OCI-LY3 (cell line): ENCODE measurements around the gene LHFPL3.
A peak's percentile ranks its signal among the peaks of the same experiment; 100 is the strongest.

Experiments used
- H2AFZ ChIP-seq: fragments of 200-600, 300-600 bp; shearing (Covaris generic); 2 replicates; pipeline ENCODE4 v1.6.0; 2014; ENCODE audit warnings: antibody characterized with exemption, low read depth, low read length
- H3K27ac ChIP-seq: fragments of 200-600, 300-600 bp; sonication (generic); 2 replicates; pipeline ENCODE4 v1.5.1; 2014; ENCODE audit warnings: mild to moderate bottlenecking, low read length, moderate library complexity, mixed read lengths
- H3K27me3 ChIP-seq: fragments of 200-600, 300-600 bp; sonication (generic); 2 replicates; pipeline ENCODE4 v1.6.1; 2014; ENCODE audit warnings: low read depth, low read length, mixed read lengths
- H3K36me3 ChIP-seq: fragments of 200-600, 300-600 bp; sonication (generic); replicated peaks from 2 replicates; pipeline ENCODE3; 2014; ENCODE audit warnings: low read depth, low read length, mixed read lengths
- H3K4me1 ChIP-seq: fragments of 300-600, 200-600 bp; sonication (generic); 2 replicates; pipeline ENCODE4 v1.6.1; 2014; ENCODE audit warnings: low read length, mixed read lengths
- H3K4me2 ChIP-seq: fragments of 200-600, 300-600 bp; sonication (generic); 2 replicates; pipeline ENCODE4 v1.6.1; 2014; ENCODE audit warnings: low read length, mixed read lengths
- H3K4me3 ChIP-seq: fragments of 300-600, 200-600 bp; sonication (generic); 2 replicates; pipeline ENCODE4 v1.5.1; 2014; ENCODE audit warnings: antibody characterized with exemption, mild to moderate bottlenecking, low read length, moderate library complexity
- H3K79me2 ChIP-seq: fragments of 300-600, 200-600 bp; shearing (Covaris generic); 2 replicates; pipeline ENCODE4 v1.6.1; 2014; ENCODE audit warnings: mild to moderate bottlenecking, low read length, mixed read lengths
- H3K9ac ChIP-seq: fragments of 300-600, 200-600 bp; shearing (Covaris generic); 2 replicates; pipeline ENCODE4 v1.6.0; 2014; ENCODE audit warnings: mild to moderate bottlenecking, low read length, moderate library complexity
- H3K9me3 ChIP-seq: fragments of 200-600, 300-600 bp; shearing (Covaris generic); 2 replicates; pipeline ENCODE4 v1.6.1; 2014; ENCODE audit warnings: low read length, mixed read lengths; ENCODE audit not compliant: insufficient read depth
- H4K20me1 ChIP-seq: fragments of 200-600, 300-600 bp; sonication (generic); 2 replicates; pipeline ENCODE4 v1.6.1; 2016; ENCODE audit warnings: low read length, mixed read lengths; ENCODE audit not compliant: insufficient read depth
- EZH2phosphoT487 ChIP-seq: fragments of 200-600 bp; shearing (Covaris generic); IDR thresholded peaks from 2 replicates; pipeline ENCODE4 v1.6.1; 2018; ENCODE audit warnings: antibody characterized with exemption, mixed run types, low read depth
- TF ChIP-seq, protein P1 (sequence below): fragments of 200-600, 300-600 bp; sonication (generic); IDR thresholded peaks from 2 replicates; pipeline ENCODE4 v1.5.1; 2014; ENCODE audit warnings: antibody characterized with exemption, low read length, low read depth

The LHFPL3 gene

DNA sequence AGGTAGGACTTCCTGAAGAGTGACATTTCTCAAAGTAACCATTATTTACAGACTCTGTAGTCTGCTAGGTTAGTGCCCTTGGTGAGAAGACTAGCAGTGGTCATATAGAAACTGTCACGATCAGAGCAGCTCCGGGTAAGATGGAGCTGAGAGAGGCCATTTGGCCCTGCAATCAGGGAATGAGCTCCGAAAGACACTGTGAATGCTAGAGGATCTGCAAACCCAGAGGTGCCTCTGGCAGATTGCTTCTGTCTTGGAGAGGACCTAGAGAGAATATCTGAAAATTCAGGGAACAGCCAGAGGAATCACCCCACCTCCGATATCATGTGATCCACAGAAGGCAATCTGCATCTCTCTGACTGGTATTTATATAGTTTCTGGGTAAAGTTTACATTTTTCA is 438.7 kb downstream of the LHFPL3 start:
- Histone ChIP-seq H3K4me1 (peaks cover 4% of the 10 kb centered on the region), H3K4me3 (no peak overlapping the region), H3K27ac (no peak overlapping the region), H3K79me2 (no peaks in the 10 kb centered on the region), H4K20me1 (no peaks in the 10 kb centered on the region), H3K9me3 (no peaks in the 10 kb centered on the region), H3K36me3 (no peaks in the 10 kb centered on the region), H3K27me3 (no peaks in the 10 kb centered on the region), H3K9ac (no peak overlapping the region), H2AFZ (no peak overlapping the region), H3K4me2 (no peak overlapping the region; the same call in 1 of the 2 replicates)
- TF ChIP-seq EZH2phosphoT487 = no peak
- TF ChIP-seq, protein P1, sequence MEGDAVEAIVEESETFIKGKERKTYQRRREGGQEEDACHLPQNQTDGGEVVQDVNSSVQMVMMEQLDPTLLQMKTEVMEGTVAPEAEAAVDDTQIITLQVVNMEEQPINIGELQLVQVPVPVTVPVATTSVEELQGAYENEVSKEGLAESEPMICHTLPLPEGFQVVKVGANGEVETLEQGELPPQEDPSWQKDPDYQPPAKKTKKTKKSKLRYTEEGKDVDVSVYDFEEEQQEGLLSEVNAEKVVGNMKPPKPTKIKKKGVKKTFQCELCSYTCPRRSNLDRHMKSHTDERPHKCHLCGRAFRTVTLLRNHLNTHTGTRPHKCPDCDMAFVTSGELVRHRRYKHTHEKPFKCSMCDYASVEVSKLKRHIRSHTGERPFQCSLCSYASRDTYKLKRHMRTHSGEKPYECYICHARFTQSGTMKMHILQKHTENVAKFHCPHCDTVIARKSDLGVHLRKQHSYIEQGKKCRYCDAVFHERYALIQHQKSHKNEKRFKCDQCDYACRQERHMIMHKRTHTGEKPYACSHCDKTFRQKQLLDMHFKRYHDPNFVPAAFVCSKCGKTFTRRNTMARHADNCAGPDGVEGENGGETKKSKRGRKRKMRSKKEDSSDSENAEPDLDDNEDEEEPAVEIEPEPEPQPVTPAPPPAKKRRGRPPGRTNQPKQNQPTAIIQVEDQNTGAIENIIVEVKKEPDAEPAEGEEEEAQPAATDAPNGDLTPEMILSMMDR = no peak

DNA sequence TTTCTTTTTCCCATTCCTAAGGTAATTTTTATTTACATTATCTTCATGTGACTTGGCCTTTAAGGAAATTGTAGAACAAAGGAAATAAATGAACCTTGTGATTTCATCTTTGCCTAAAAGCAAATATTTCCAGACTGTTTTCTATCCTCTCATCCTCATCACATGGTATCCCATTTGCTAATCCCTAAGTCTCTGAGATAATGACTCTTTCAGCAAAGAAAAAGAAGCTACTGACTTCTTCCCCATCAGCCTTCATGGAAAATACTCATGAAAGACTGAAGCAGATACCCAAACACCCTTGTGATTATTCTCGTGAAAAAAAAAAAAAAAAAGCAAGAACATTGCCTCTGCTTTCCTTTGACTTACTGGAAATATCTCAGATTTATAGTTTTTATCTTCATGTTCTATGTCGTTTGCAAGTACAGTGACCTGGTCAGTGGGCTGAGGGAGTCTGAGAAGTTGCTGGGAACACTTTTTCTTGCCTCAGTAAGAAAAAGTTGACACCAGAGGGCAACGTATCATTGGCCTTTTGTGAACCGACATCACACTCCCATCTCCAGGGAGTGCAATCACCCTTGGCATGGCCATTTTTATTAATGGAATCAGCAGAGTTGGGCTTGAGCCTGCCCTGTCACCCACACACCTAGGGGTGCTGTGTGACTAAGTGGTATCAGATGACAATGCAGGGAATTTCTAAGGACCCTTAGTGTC is 439.6 kb downstream of the LHFPL3 start:
- TF ChIP-seq EZH2phosphoT487 = no peak
- TF ChIP-seq, protein P1 = peak; percentile 26; the same call in 1 of the 2 replicates
- Histone ChIP-seq H3K27me3 (no peaks in the 10 kb centered on the region), H3K27ac (no peak overlapping the region), H3K9ac (no peak overlapping the region), H3K4me1 (peaks cover 6% of the 10 kb centered on the region), H3K4me2 (no peak overlapping the region), H3K9me3 (no peaks in the 10 kb centered on the region), H4K20me1 (no peaks in the 10 kb centered on the region), H3K79me2 (no peaks in the 10 kb centered on the region), H3K36me3 (no peaks in the 10 kb centered on the region), H3K4me3 (no peak overlapping the region), H2AFZ (no peak overlapping the region)

DNA sequence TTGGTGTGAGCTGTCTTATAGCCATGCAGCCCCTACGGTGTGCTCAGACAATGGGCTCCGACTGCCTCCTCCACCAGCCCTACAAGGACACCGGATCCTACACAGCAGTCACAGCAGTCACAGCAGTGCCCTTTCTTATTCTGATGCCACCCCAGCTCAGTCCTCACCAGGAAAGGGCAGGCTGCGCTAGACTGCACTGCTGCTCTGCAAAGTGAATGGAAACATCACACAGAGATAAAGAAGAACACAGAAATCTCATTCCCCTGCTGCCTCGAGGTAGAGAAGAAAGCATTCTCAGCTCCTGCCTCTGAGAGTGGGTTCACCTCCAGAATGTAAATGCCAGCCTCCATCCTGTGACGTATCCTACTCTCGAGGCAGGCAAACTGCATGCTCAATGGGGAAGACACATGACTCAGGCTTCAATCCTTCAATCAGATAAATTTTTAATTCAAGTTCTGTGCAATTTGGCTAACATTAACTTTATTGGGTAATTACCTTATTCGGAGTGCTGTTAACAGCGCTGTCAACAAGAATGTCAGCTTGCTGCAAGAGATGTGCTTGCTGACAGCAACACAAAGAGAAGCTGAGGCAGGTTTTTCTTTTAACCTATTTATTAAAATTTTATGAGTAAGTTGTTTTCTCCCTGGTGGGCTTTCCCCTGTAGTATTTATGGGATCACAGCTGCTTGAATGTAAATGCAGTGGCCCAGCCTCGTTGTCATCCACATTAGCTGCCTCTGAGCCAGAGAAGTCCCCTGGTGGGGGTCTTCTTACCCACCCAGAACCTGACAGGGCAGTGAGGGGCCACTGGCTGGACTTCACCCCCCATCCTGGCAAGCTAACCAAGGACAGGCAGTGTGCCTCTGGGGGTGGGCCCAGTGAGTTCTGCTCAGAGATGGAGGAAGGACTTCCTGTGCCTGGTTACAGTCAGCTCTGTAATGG is 444.3 kb downstream of the LHFPL3 start:
- Histone ChIP-seq H3K9ac (no peak overlapping the region), H3K36me3 (no peaks in the 10 kb centered on the region), H4K20me1 (no peaks in the 10 kb centered on the region), H3K27ac (no peak overlapping the region), H3K4me2 (0 out of 2 replicates have a peak overlapping the region, but pooled peaks have one; percentile 7), H3K9me3 (no peaks in the 10 kb centered on the region), H3K79me2 (no peaks in the 10 kb centered on the region), H3K4me1 (peaks cover 34% of the 10 kb centered on the region), H2AFZ (no peak overlapping the region), H3K27me3 (no peaks in the 10 kb centered on the region), H3K4me3 (no peak overlapping the region)
- TF ChIP-seq EZH2phosphoT487 = no peak
- TF ChIP-seq, protein P1 = no peak

DNA sequence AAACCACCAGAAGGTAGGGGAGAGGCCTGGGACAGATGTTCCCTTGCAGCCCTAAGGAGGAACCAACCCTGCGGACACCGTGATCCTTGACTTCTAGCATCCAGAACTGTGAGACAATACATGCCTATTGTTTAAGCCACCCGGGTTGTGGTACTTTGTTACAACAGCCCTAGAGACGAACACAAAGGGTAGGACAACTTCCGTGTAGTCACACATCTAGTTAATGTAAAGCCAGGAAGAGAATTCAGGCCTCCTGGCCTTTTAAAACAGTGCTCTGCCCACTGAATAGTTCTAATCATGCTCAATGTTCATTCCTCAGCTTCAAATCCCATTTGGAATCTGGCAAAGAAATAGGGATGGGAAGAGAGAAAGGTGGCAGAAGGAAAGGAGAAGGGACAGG is 445.4 kb downstream of the LHFPL3 start:
- Histone ChIP-seq H3K9ac (no peak overlapping the region), H3K27me3 (no peaks in the 10 kb centered on the region), H4K20me1 (no peaks in the 10 kb centered on the region), H3K79me2 (no peaks in the 10 kb centered on the region), H2AFZ (peak overlapping the region; percentile 10; the same call in 1 of the 2 replicates), H3K4me3 (no peak overlapping the region), H3K4me2 (no peak overlapping the region), H3K27ac (no peak overlapping the region), H3K36me3 (no peaks in the 10 kb centered on the region), H3K4me1 (peaks cover 34% of the 10 kb centered on the region), H3K9me3 (no peaks in the 10 kb centered on the region)
- TF ChIP-seq, protein P1 = no peak
- no peak for TF ChIP-seq EZH2phosphoT487
